ENCODE measurements around the gene SAMD7. TPM values are rescaled to one million over a fixed set of nuclear protein-coding genes. Genes with fewer than 3 reads are reported as not detected.

Gene SAMD7
- total and polyA plus RNA-seq, 9 of the 15 experiments (the other 6 are each of a cell fraction or from before 2014, with no cell fraction given) = not detected

- H3K4me3 ChIP-seq = no peak overlapping the region
- ChIA-PET CTCF (ENCODE audit: low intra/inter-chr PET ratio) (no interaction called here), POLR2A (interaction anchor here (0.6 to 1.3 kb wide), 2 partner anchors 13 to 14 kb away, joined by 4 to 5 read pairs; no protein-coding TSS in a partner anchor)
- H3K27me3 ChIP-seq (ENCODE audit: control insufficient read depth in 2 of 2, insufficient read depth in 2 of 2, low read length in 2 of 2) = no peaks in the 10 kb centered on the region
- H3K27ac ChIP-seq (ENCODE audit: extremely low read depth, low read depth, low read length) = peak overlapping the region; percentile 2; the same call in 1 of the 3 replicates
- H3K9ac ChIP-seq (ENCODE audit: insufficient read depth in 1 of 2, low read depth in 2 of 2, low read length in 2 of 2) = no peak overlapping the region
- no peaks in the 10 kb centered on the region for H3K79me2 ChIP-seq (ENCODE audit: control insufficient read depth, insufficient read depth, low read length)
- in situ Hi-C loops (cut with MboI) (no loop called here), intact Hi-C loops (cut with micrococcal nuclease) (loop anchor here (2.0 kb wide), 1 partner anchor 21 kb away; the partner anchor contains the start of gene SEC62)
- peaks cover 4 to 27% of the 10 kb centered on the region in 2 experiments; a peak in 3 of 5 replicates for H3K4me1 ChIP-seq (replicated peaks in 1 of 2; ENCODE audit: control insufficient read depth in 2 of 2, insufficient read depth in 2 of 2, low read length in 2 of 2)
- peak; percentile 96 for ATAC-seq
- H4K20me1 ChIP-seq (replicated peaks; ENCODE audit: control insufficient read depth, insufficient read depth, low read length) = no peaks in the 10 kb centered on the region
- no TSS peak for BruUV-seq (replicated peaks)
- FAIRE-seq = peak; percentile 87
- peak overlapping the region; percentile 37; the same call in 1 of the 2 replicates for H3K4me2 ChIP-seq (ENCODE audit: insufficient read depth, low read length)
- under 1% methylated on average over 7 of the region's 7 CpGs for WGBS (ENCODE audit: insufficient coverage, low coverage, missing lambda C conversion rate)
- H3K36me3 ChIP-seq (ENCODE audit: control insufficient read depth, insufficient read depth, low read length) = no peaks in the 10 kb centered on the region
- no peaks in the 10 kb centered on the region for H3K9me3 ChIP-seq (replicated peaks; ENCODE audit: control insufficient read depth, insufficient read depth, low read depth, low read length)
- peak overlapping the region; percentile 76 for H2AFZ ChIP-seq (ENCODE audit: low read depth, low read length)
- peak; percentile 16 to 83 (median 46) for DNase-seq (ENCODE audit: extremely low read depth in 1 of 4, low spot score in 3 of 4)
- no peaks in the 10 kb centered on the region for H3K9me1 ChIP-seq (ENCODE audit: control insufficient read depth, insufficient read depth, low read length)
- TF ChIP-seq ZBTB12 (CRISPR knock-in tag; IDR thresholded peaks at IDR 0.05) (0 out of 2 replicates have a peak, but pooled peaks have one; percentile 39), BHLHE40 (IDR thresholded peaks at IDR 0.05; ENCODE audit: low read length) (peak; percentile 99), HDAC6 (IDR thresholded peaks at IDR 0.05; ENCODE audit: low read depth, low read length) (no peak), HNRNPL (IDR thresholded peaks at IDR 0.05; ENCODE audit: low read depth, low read length) (no peak), TEAD2 (tag; IDR thresholded peaks at IDR 0.05) (no peak), ZNF280A (IDR thresholded peaks at IDR 0.05; ENCODE audit: low read depth, partially characterized antibody) (no peak), NUFIP1 (IDR thresholded peaks at IDR 0.05; ENCODE audit: partially characterized antibody) (no peak), JUND (IDR thresholded peaks at IDR 0.05; ENCODE audit: borderline replicate concordance, low read depth, low read length) (peak; percentile 73), JUND (tag; IDR thresholded peaks at IDR 0.05; ENCODE audit: borderline replicate concordance, low read depth, low read length) (peak; percentile 63; the same call in 2 of the 3 replicates), TBP (optimal IDR thresholded peaks at IDR 0.05; ENCODE audit: low read depth, low read length) (no peak), ZNF57 (CRISPR knock-in tag; IDR thresholded peaks at IDR 0.05) (no peak), NR1H2 (CRISPR knock-in tag; IDR thresholded peaks at IDR 0.05) (no peak), C11orf30 (IDR thresholded peaks at IDR 0.05; ENCODE audit: low read depth) (peak; percentile 76), FOXA3 (CRISPR knock-in tag; conservative IDR thresholded peaks at IDR 0.05 in 1 of 2, IDR thresholded peaks at IDR 0.05 in 1 of 2) (no peak), MAZ (CRISPR knock-in tag; conservative IDR thresholded peaks at IDR 0.05 in 1 of 2, IDR thresholded peaks at IDR 0.05 in 1 of 2) (peak; percentile 41 to 71; a peak in 2 of 4 replicates), E2F6 (IDR thresholded peaks at IDR 0.05; ENCODE audit: borderline replicate concordance in 1 of 2, extremely low read depth in 1 of 2, insufficient read depth in 1 of 2, insufficient read length in 1 of 2, low read depth in 1 of 2, low read length in 1 of 2, poor library complexity in 1 of 2, severe bottlenecking in 1 of 2) (no peak)
Observed at GRCh38 chr3:169945313-169945712, 33.9 kb downstream of the SAMD7 start.

All from K562 (cell line).